ENCODE data around the gene CELA1.
"Not testable (repeated sequence)": the region's sequence is repeated elsewhere in the genome, so short reads cannot be mapped to it uniquely, and the experiment has no call there.

Gene CELA1

DNA sequence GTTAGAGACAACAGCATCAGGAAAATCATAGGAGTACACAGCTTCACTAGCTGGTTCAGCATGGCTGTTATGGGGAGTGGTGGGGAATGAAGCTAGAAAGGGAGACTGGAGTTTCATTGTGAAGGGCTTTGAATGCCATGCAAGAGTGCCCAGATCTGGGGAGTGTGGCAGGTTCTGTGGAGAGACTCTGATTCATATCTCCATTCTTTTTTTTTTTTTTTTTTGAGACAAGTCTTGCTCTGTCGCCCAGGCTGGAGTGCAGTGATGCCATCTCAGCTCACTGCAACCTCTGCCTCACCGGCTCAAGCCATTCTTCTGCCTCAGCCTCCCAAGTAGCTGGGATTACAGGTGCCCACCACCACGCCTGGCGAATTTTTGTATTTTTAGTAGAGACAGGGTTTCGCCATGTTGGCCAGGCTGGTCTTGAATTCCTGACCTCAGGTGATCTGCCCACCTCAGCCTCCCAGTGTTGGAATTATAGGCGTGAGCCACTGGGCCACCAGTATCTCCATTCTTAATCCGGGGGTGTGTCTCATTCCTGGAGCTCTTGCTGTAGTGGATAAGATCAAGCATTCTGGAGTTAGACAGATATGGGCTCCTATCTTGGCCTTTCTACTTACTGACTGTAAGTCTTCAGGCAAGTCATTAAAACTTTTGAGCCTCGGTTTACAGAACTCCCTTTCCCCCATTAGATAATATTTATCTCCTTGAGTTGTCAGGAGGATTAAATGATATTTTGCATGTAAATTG is 28.2 kb downstream of the CELA1 start:
- DNase-seq (ENCODE audit: low read depth in 2 of 2): not testable (repeated sequence)

DNA sequence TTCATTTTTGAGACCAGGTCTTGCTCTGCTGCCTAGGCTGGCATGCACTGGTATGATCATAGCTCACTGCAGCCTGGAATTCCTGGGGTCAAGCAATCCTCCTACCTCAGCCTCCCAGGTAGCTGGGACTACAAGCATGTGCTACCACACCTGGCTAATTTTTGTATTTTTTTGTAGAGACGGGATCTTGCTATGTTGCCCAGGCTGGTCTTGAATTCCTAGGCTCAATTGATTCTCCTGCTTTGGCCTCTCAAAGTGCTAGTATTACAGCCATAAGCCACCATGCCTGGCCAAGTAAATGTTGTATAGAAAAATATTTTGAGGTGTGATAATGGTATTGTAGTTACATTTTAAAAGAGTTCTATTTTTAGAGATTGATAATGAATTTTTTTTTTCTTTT is 35.1 kb downstream of the CELA1 start:
- no peak for DNase-seq (ENCODE audit: low read depth in 2 of 2)

DNA sequence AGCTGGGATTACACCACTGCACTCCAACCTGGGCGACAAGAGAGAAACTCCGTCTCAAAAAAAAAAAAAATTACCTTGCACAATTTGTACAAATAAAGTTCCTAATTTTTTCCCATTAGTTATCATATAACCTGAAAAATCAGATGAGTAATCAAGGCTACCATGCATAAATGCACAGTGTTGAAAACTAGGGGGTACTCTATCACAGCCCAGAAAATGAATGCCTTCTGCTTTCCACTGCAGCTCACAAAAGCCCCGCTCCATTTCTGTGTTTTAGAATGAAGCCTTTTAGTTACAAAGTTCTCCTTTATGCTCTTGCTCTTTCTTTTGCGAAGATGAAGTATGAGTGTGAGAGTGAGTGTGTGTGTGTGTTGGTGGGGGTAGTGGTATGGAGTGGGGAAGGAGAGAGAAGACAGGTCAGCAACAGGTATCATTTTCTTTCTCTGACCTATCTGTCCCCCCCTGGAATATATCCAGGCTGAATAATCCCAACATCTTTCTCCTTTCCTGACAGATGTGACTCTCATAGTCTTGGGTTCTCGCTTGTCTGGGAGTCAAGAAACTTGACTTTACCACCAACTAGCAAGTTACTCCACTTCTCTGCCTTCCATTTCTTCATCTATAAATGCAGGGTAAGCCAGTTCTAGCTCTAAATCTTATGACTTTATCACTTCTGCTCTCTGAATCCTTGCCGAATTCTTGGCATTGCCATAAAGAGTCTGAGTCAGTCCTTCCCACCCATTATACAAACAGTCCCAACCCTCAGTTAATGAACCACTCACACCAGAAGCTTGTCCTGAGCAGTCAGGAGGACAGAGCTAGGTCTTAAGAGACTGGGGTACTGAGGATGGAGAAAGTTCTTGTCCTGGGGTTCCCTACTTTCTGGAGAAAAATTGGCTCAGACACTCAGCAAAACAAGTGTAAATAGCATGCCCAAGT is 38.6 kb downstream of the CELA1 start:
- DNase-seq (ENCODE audit: low read depth in 2 of 2): no peak

GRCh38 chr12:51306507-51306906 is 40.0 kb downstream of the CELA1 start:
- no peak for DNase-seq (ENCODE audit: low read depth in 2 of 2)

DNA sequence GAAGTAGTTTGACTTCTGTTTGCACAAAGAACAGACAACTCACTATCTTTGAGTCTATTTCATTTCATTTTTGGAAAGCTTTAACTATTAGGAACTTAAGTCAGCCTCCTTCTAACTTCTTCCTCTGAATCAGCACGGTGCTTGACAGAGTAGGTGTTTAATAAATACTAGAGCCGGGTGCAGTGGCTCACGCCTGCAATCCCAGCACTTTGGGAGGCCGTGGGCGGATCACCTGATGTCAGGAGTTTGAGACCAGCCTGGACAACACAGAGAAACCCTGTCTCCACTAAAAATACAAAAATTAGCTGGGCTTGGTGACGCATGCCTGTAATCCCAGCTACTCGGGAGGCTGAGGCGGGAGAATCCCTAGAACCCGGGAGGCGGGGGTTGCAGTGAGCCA is 45.7 kb downstream of the CELA1 start:
- DNase-seq (ENCODE audit: low read depth in 2 of 2): not testable (repeated sequence)

DNA sequence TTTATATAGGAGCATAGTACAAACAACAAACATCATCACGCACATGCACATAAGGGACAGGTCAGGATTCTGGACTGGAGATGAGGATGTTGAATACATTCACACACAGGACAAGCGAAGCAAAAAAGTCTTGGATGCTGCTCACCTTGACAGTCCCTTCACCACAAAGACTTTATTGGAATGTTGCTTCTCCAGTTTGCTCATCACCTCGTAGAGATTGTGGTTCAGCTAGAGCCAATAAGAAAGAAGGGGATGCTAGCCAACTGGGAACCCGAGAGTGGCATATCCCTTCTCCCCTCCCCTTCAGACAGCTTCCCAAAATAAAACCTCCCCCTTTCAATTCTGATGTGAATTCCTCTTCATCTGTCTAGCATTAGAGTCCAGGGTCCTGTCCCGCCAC is 50.8 kb downstream of the CELA1 start:
- no peak for DNase-seq (ENCODE audit: low read depth in 2 of 2)

DNA sequence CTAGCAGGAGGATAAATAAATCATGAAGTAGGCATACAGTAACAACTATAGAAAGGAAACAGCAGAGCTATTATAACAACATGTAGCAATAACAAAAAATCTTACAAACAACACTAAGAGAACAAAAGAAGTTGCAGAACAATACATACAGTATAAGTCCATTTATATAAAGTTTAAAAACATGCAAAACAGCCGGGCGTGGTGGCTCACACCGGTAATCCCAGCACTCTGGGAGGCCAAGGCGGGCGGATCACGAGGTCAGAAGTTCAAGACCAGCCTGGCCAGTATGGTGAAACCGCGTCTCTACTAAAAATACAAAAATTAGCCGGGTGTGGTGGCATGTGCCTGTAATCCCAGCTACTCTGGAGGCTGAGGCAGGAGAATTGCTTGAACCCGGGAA is 52.4 kb downstream of the CELA1 start:
- DNase-seq (ENCODE audit: low read depth in 2 of 2): not testable (repeated sequence)

- no peak for DNase-seq (ENCODE audit: low read depth in 2 of 2)
Observed at GRCh38 chr12:51293696-51294095, 52.8 kb downstream of the CELA1 start.

- not testable (repeated sequence) for DNase-seq (ENCODE audit: low read depth in 2 of 2)
Observed at GRCh38 chr12:51291603-51292513, 54.6 kb downstream of the CELA1 start.

GRCh38 chr12:51285843-51286242 is 60.6 kb downstream of the CELA1 start:
- no peak for DNase-seq (ENCODE audit: low read depth in 2 of 2)

- DNase-seq (ENCODE audit: low read depth in 2 of 2): no peak
Observed at GRCh38 chr12:51281202-51281924, 65.1 kb downstream of the CELA1 start.

Measured in stimulated activated CD4-positive, alpha-beta T cell treated with anti-CD3 and anti-CD28 coated beads, Interleukin-1b, Interleukin-23, amount 100 ng/mL, for 1 hour (primary cell).